ENCODE results near the gene PGLYRP2. TPM values are rescaled to one million over a fixed set of nuclear protein-coding genes. Genes with fewer than 3 reads are reported as not detected.

The PGLYRP2 gene
- polyA plus RNA-seq, 1 donor from 2014 or later, result not detected

GRCh38 chr19:15507068-15508034 is 28.1 kb upstream of the PGLYRP2 start:
- Histone ChIP-seq H3K9me2 (ENCODE audit: insufficient read depth, low read length) (no peaks in the 10 kb centered on the region), H4K20me1 (ENCODE audit: insufficient read depth) (no peaks in the 10 kb centered on the region), H3K27ac (ENCODE audit: low read length) (no peak overlapping the region), H3K4me3 (ENCODE audit: low read length) (no peak overlapping the region), H3K27me3 (ENCODE audit: insufficient read depth, low read depth, low read length) (no peaks in the 10 kb centered on the region), H3K9me3 (ENCODE audit: low read length) (no peaks in the 10 kb centered on the region), H3K9ac (ENCODE audit: low read length) (no peak overlapping the region), H3K36me3 (ENCODE audit: insufficient read depth, low read length) (no peaks in the 10 kb centered on the region), H3K79me2 (replicated peaks; ENCODE audit: insufficient read depth, low read length) (no peaks in the 10 kb centered on the region), H3F3A (ENCODE audit: insufficient read depth, low read length, poor library complexity, severe bottlenecking) (no peaks in the 10 kb centered on the region), H2AFZ (ENCODE audit: low read depth, low read length) (no peak overlapping the region), H3K4me2 (ENCODE audit: low read length) (no peak overlapping the region)
- TF ChIP-seq REST (IDR thresholded peaks at IDR 0.05; ENCODE audit: borderline replicate concordance) (no peak), EP300 (conservative IDR thresholded peaks at IDR 0.05; ENCODE audit: poor library complexity, severe bottlenecking) (no peak), TAF1 (IDR thresholded peaks at IDR 0.05; ENCODE audit: low read depth) (no peak), SMC3 (conservative IDR thresholded peaks at IDR 0.05; ENCODE audit: poor library complexity) (no peak), CTCF (IDR thresholded peaks at IDR 0.05; ENCODE audit: poor library complexity, severe bottlenecking) (no peak), POLR2AphosphoS5 (IDR thresholded peaks at IDR 0.05) (no peak), MXI1 (conservative IDR thresholded peaks at IDR 0.05; ENCODE audit: poor library complexity, severe bottlenecking) (no peak), RAD21 (conservative IDR thresholded peaks at IDR 0.05) (no peak), EZH2 (IDR thresholded peaks at IDR 0.05; ENCODE audit: borderline replicate concordance, insufficient read depth, low read length, poor library complexity, severe bottlenecking) (no peak)

GRCh38 chr19:15506074-15506571 is 26.8 kb upstream of the PGLYRP2 start:
- H3K27ac ChIP-seq (ENCODE audit: low read length), result no peak overlapping the region
- no peaks in the 10 kb centered on the region for H3K9me3 ChIP-seq (ENCODE audit: low read length)
- TF ChIP-seq MXI1 (conservative IDR thresholded peaks at IDR 0.05; ENCODE audit: poor library complexity, severe bottlenecking) (no peak), RAD21 (conservative IDR thresholded peaks at IDR 0.05) (no peak), TAF1 (IDR thresholded peaks at IDR 0.05; ENCODE audit: low read depth) (no peak), CTCF (IDR thresholded peaks at IDR 0.05; ENCODE audit: poor library complexity, severe bottlenecking) (no peak), SMC3 (conservative IDR thresholded peaks at IDR 0.05; ENCODE audit: poor library complexity) (no peak), POLR2AphosphoS5 (IDR thresholded peaks at IDR 0.05) (no peak), EZH2 (IDR thresholded peaks at IDR 0.05; ENCODE audit: borderline replicate concordance, insufficient read depth, low read length, poor library complexity, severe bottlenecking) (no peak), EP300 (conservative IDR thresholded peaks at IDR 0.05; ENCODE audit: poor library complexity, severe bottlenecking) (no peak), REST (IDR thresholded peaks at IDR 0.05; ENCODE audit: borderline replicate concordance) (no peak)
- no peaks in the 10 kb centered on the region for H3F3A ChIP-seq (ENCODE audit: insufficient read depth, low read length, poor library complexity, severe bottlenecking)
- no peaks in the 10 kb centered on the region for H3K79me2 ChIP-seq (replicated peaks; ENCODE audit: insufficient read depth, low read length)
- no peaks in the 10 kb centered on the region for H3K9me2 ChIP-seq (ENCODE audit: insufficient read depth, low read length)
- H4K20me1 ChIP-seq (ENCODE audit: insufficient read depth), result no peaks in the 10 kb centered on the region
- H3K4me3 ChIP-seq (ENCODE audit: low read length), result no peak overlapping the region
- H3K9ac ChIP-seq (ENCODE audit: low read length), result no peak overlapping the region
- no peaks in the 10 kb centered on the region for H3K27me3 ChIP-seq (ENCODE audit: insufficient read depth, low read depth, low read length)
- no peaks in the 10 kb centered on the region for H3K36me3 ChIP-seq (ENCODE audit: insufficient read depth, low read length)
- H2AFZ ChIP-seq (ENCODE audit: low read depth, low read length), result no peak overlapping the region
- no peak overlapping the region for H3K4me2 ChIP-seq (ENCODE audit: low read length)
